Measurements from ENCODE around the gene MATN3. TPM values are rescaled to one million over a fixed set of nuclear protein-coding genes. Genes with fewer than 3 reads are reported as not detected.

MATN3 gene
- total and polyA plus RNA-seq, 3 experiments from 2014 or later: not detected

- Histone ChIP-seq H3K27ac (ENCODE audit: low read depth, low read length) (no peak overlapping the region), H3K9me3 (ENCODE audit: low read length) (no peaks in the 10 kb centered on the region), H3K36me3 (ENCODE audit: insufficient read depth, low read length) (no peaks in the 10 kb centered on the region), H3K4me3 (ENCODE audit: low read length) (no peak overlapping the region), H3K4me1 (ENCODE audit: insufficient read depth, low read length) (no peaks in the 10 kb centered on the region), H3K27me3 (ENCODE audit: insufficient read depth, low read length, poor library complexity, severe bottlenecking) (no peaks in the 10 kb centered on the region)
- Mint-ChIP-seq H3K4me3 (no peak overlapping the region), H3K9me3 (peaks cover 11 to 21% (median 19%) of the 10 kb centered on the region in 5 donors), H3K27me3 (peaks cover 10 to 12% of the 10 kb centered on the region in 2 donors), H3K27ac (no peak overlapping the region), H3K36me3 (peaks cover 3 to 34% (median 5%) of the 10 kb centered on the region in 3 donors), H3K4me1 (no peaks in the 10 kb centered on the region)
- ChIA-PET CTCF (no interaction called here), POLR2A (no interaction called here)
- DNase-seq: no peak
These were observed 6.2 kb upstream of the MATN3 start for GRCh38 chr2:20018601-20019152.

DNA sequence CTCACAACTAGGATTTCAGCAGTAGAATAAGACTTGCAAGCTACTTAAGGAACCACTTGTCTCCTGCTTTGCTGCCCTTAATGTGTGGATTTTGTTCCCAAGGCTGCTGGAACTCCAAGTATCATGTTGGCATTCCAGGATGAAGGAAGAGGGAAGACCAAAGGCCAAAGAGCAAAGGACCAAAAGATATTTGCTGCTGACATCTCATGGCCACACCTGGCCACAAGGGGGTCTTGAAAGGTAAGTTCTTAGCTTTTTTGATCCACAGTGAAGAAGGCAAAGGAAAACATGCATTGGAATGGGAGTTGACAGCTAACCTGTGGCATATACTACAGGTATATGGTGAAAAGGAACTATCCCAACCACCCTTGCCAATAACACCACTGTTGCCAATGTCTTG is 3.9 kb upstream of the MATN3 start:
- Mint-ChIP-seq H3K9me3 (peaks cover 5 to 13% (median 9%) of the 10 kb centered on the region in 5 donors), H3K27me3 (peaks cover 23 to 25% of the 10 kb centered on the region in 2 donors), H3K4me1 (peaks cover 9 to 14% (median 12%) of the 10 kb centered on the region in 3 donors), H3K4me3 (no peak overlapping the region), H3K27ac (no peak overlapping the region), H3K36me3 (peaks cover 0 to 22% (median 0%) of the 10 kb centered on the region in 3 donors)
- H3K4me1 ChIP-seq (ENCODE audit: insufficient read depth, low read length): peaks cover 6% of the 10 kb centered on the region
- H3K27me3 ChIP-seq (ENCODE audit: insufficient read depth, low read length, poor library complexity, severe bottlenecking): peaks cover 15% of the 10 kb centered on the region
- CTCF ChIA-PET: interaction anchor here (1.0 to 2.2 kb wide), 8 partner anchors 7 to 84 kb away, joined by 3 to 15 read pairs (median 8); partner anchors contain the start of gene LAPTM4A
- POLR2A ChIA-PET: no interaction called here
- H3K27ac ChIP-seq (ENCODE audit: low read depth, low read length): no peak overlapping the region
- H3K9me3 ChIP-seq (ENCODE audit: low read length): no peaks in the 10 kb centered on the region
- DNase-seq: no peak
- no peaks in the 10 kb centered on the region for H3K36me3 ChIP-seq (ENCODE audit: insufficient read depth, low read length)
- no peak overlapping the region for H3K4me3 ChIP-seq (ENCODE audit: low read length)

- Histone ChIP-seq H3K27me3 (ENCODE audit: insufficient read depth, low read length, poor library complexity, severe bottlenecking) (peaks cover 23% of the 10 kb centered on the region), H3K9me3 (ENCODE audit: low read length) (no peaks in the 10 kb centered on the region), H3K36me3 (ENCODE audit: insufficient read depth, low read length) (no peaks in the 10 kb centered on the region), H3K4me3 (ENCODE audit: low read length) (no peak overlapping the region), H3K4me1 (ENCODE audit: insufficient read depth, low read length) (peaks cover 6% of the 10 kb centered on the region), H3K27ac (ENCODE audit: low read depth, low read length) (no peak overlapping the region)
- ChIA-PET POLR2A (no interaction called here), CTCF (interaction anchor here (0.6 to 2.2 kb wide), 23 partner anchors 8 to 92 kb away, joined by 3 to 15 read pairs (median 4); partner anchors contain the start of genes LAPTM4A and WDR35)
- H3K27ac Mint-ChIP-seq: no peak overlapping the region
- H3K4me3 Mint-ChIP-seq: no peak overlapping the region
- H3K36me3 Mint-ChIP-seq: peaks cover 0 to 19% (median 0%) of the 10 kb centered on the region in 3 donors
- H3K9me3 Mint-ChIP-seq: peaks cover 0 to 9% (median 7%) of the 10 kb centered on the region in 5 donors
- peak in 2 of 5 donors; percentile 17 to 39 for DNase-seq
- peaks cover 27 to 33% of the 10 kb centered on the region in 2 donors for H3K27me3 Mint-ChIP-seq
- H3K4me1 Mint-ChIP-seq: peaks cover 9 to 14% (median 12%) of the 10 kb centered on the region in 3 donors
These were observed 3.1 kb upstream of the MATN3 start for GRCh38 chr2:20015482-20016083.

- Histone ChIP-seq H3K4me3 (ENCODE audit: low read length) (no peak overlapping the region), H3K9me3 (ENCODE audit: low read length) (no peaks in the 10 kb centered on the region), H3K4me1 (ENCODE audit: insufficient read depth, low read length) (peaks cover 6% of the 10 kb centered on the region), H3K27me3 (ENCODE audit: insufficient read depth, low read length, poor library complexity, severe bottlenecking) (peaks cover 24% of the 10 kb centered on the region), H3K27ac (ENCODE audit: low read depth, low read length) (no peak overlapping the region), H3K36me3 (ENCODE audit: insufficient read depth, low read length) (no peaks in the 10 kb centered on the region)
- Mint-ChIP-seq H3K4me3 (peak overlapping the region; percentile 38 to 86 (median 76)), H3K9me3 (no peaks in the 10 kb centered on the region), H3K4me1 (peaks cover 9 to 14% (median 12%) of the 10 kb centered on the region in 3 donors), H3K27ac (peak overlapping the region in 1 of 8 donors; percentile 11), H3K27me3 (peaks cover 31 to 43% of the 10 kb centered on the region in 2 donors), H3K36me3 (peaks cover 0 to 5% (median 0%) of the 10 kb centered on the region in 3 donors)
- ChIA-PET POLR2A (interaction anchor here (0.5 kb wide), 1 partner anchor 103 kb away, joined by 6 read pairs; no protein-coding TSS in a partner anchor), CTCF (no interaction called here)
- no peak for DNase-seq
These were observed 820 bp upstream of the MATN3 start for GRCh38 chr2:20013126-20013849.

DNA sequence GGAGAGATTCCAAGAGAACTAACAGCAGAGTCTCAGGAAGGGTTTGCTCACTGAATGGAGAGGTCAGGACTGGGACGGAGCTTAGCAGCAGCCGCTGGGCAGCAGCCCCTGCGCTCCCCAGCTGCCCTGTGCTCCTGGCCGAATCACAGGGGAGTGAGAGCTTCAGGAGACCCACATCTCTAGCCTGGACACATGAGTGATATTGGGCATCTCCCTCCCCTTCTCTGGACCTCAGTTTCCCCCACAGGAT is 511 bp downstream of the MATN3 start:
- Histone ChIP-seq H3K36me3 (ENCODE audit: insufficient read depth, low read length) (no peaks in the 10 kb centered on the region), H3K4me3 (ENCODE audit: low read length) (no peak overlapping the region), H3K27ac (ENCODE audit: low read depth, low read length) (no peak overlapping the region), H3K27me3 (ENCODE audit: insufficient read depth, low read length, poor library complexity, severe bottlenecking) (peaks cover 24% of the 10 kb centered on the region), H3K4me1 (ENCODE audit: insufficient read depth, low read length) (peaks cover 6% of the 10 kb centered on the region), H3K9me3 (ENCODE audit: low read length) (no peaks in the 10 kb centered on the region)
- peaks cover 0 to 5% (median 0%) of the 10 kb centered on the region in 3 donors for H3K36me3 Mint-ChIP-seq
- ChIA-PET POLR2A (no interaction called here), CTCF (no interaction called here)
- H3K9me3 Mint-ChIP-seq: no peaks in the 10 kb centered on the region
- DNase-seq: no peak
- H3K27ac Mint-ChIP-seq: peak overlapping the region in 2 of 8 donors; percentile 43 to 89
- H3K4me1 Mint-ChIP-seq: peaks cover 9 to 14% (median 12%) of the 10 kb centered on the region in 3 donors
- peak overlapping the region; percentile 53 to 90 (median 69) for H3K4me3 Mint-ChIP-seq
- peaks cover 31 to 53% of the 10 kb centered on the region in 2 donors for H3K27me3 Mint-ChIP-seq

- peaks cover 24% of the 10 kb centered on the region for H3K27me3 ChIP-seq (ENCODE audit: insufficient read depth, low read length, poor library complexity, severe bottlenecking)
- H3K36me3 ChIP-seq (ENCODE audit: insufficient read depth, low read length): no peaks in the 10 kb centered on the region
- Mint-ChIP-seq H3K36me3 (peaks cover 0 to 5% (median 0%) of the 10 kb centered on the region in 3 donors), H3K4me3 (peak overlapping the region; percentile 53 to 90 (median 69)), H3K9me3 (no peaks in the 10 kb centered on the region), H3K27me3 (peaks cover 31 to 53% of the 10 kb centered on the region in 2 donors), H3K27ac (peak overlapping the region in 3 of 8 donors; percentile 22 to 89 (median 43)), H3K4me1 (peaks cover 9 to 14% (median 12%) of the 10 kb centered on the region in 3 donors)
- ChIA-PET CTCF (interaction anchor here (1.1 kb wide), 1 partner anchor 26 kb away, joined by 3 read pairs; no protein-coding TSS in a partner anchor), POLR2A (no interaction called here)
- no peak overlapping the region for H3K4me3 ChIP-seq (ENCODE audit: low read length)
- no peak for DNase-seq
- H3K4me1 ChIP-seq (ENCODE audit: insufficient read depth, low read length): peaks cover 6% of the 10 kb centered on the region
- no peaks in the 10 kb centered on the region for H3K9me3 ChIP-seq (ENCODE audit: low read length)
- no peak overlapping the region for H3K27ac ChIP-seq (ENCODE audit: low read depth, low read length)
These were observed 1.0 kb downstream of the MATN3 start for GRCh38 chr2:20011276-20012031.

DNA sequence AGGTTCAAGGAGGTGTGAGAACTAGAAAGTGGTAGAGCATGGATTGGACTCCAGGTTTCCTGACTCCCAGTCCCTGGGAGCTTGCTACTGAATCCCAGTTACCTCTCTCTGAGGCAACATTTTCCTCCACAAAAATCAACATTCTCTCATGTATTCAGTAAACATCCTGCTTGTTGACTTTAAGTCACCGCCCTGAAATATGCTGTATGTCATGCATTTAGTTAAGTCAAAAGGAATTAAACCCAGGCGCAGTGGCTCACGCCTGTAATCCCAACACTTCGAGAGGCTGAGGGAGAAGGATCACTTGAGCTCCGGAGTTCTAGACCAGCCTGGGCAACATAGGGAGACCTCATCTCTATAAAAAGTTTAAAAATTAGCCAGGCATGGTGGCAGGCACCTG is 3.8 kb downstream of the MATN3 start:
- Histone ChIP-seq H3K27me3 (ENCODE audit: insufficient read depth, low read length, poor library complexity, severe bottlenecking) (peaks cover 24% of the 10 kb centered on the region), H3K4me3 (ENCODE audit: low read length) (no peak overlapping the region), H3K36me3 (ENCODE audit: insufficient read depth, low read length) (no peaks in the 10 kb centered on the region), H3K4me1 (ENCODE audit: insufficient read depth, low read length) (peaks cover 6% of the 10 kb centered on the region), H3K9me3 (ENCODE audit: low read length) (no peaks in the 10 kb centered on the region), H3K27ac (ENCODE audit: low read depth, low read length) (no peak overlapping the region)
- Mint-ChIP-seq H3K27ac (no peak overlapping the region), H3K27me3 (peaks cover 24 to 50% of the 10 kb centered on the region in 2 donors), H3K36me3 (peaks cover 0 to 4% (median 0%) of the 10 kb centered on the region in 3 donors), H3K4me3 (no peak overlapping the region), H3K4me1 (peaks cover 9 to 14% (median 12%) of the 10 kb centered on the region in 3 donors), H3K9me3 (no peaks in the 10 kb centered on the region)
- ChIA-PET CTCF (no interaction called here), POLR2A (no interaction called here)
- DNase-seq: no peak
